Cardiac fibroblast (primary cell): Measurements from ENCODE around the gene PIP4K2A.
A peak's percentile ranks its signal among the peaks of the same experiment; 100 is the strongest.

Experiments
- DNase-seq, 2 donors: peaks; one replicate each; pipeline versions ENCODE4 v3.0.0 to v3.0.0-alpha.2; 2010; ENCODE audit warnings: low read depth in 2 of 2
- H3K4me3 ChIP-seq, 2 donors: replicated peaks in 1 of 2; 1 replicate in 1 of 2; 2 replicates in 1 of 2; pipeline ENCODE4 v1.5.1; 2011; ENCODE audit warnings: low read depth in 2 of 2, low read length in 2 of 2, mild to moderate bottlenecking in 2 of 2, moderate library complexity in 1 of 2
- TF ChIP-seq, protein P1 (sequence below): IDR thresholded peaks from one replicate; pipeline ENCODE4 v1.5.1; 2011; ENCODE audit warnings: low read depth, mild to moderate bottlenecking, low read length, inconsistent platforms

The PIP4K2A gene

DNA sequence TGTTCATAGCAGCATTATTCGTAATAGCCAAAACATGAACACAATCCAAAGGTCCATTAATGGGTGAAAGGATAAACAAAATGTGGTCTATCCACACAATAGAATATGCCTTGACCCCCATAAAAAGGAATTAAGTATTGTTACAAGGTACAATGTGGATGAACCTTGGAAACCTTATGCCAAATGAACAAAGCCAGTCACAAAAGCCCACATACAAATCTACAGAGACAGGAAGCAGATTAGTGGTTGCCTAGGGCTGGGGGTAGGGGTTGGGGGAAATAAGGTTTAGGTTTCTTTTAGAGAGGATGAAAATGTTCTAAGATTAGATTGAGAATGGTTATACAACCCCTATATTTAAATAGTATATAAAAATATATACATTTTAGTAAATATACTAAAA, 34.8 kb downstream of the PIP4K2A start:
- DNase-seq: no peak
- H3K4me3 ChIP-seq: no peak overlapping the region
- TF ChIP-seq, protein P1, sequence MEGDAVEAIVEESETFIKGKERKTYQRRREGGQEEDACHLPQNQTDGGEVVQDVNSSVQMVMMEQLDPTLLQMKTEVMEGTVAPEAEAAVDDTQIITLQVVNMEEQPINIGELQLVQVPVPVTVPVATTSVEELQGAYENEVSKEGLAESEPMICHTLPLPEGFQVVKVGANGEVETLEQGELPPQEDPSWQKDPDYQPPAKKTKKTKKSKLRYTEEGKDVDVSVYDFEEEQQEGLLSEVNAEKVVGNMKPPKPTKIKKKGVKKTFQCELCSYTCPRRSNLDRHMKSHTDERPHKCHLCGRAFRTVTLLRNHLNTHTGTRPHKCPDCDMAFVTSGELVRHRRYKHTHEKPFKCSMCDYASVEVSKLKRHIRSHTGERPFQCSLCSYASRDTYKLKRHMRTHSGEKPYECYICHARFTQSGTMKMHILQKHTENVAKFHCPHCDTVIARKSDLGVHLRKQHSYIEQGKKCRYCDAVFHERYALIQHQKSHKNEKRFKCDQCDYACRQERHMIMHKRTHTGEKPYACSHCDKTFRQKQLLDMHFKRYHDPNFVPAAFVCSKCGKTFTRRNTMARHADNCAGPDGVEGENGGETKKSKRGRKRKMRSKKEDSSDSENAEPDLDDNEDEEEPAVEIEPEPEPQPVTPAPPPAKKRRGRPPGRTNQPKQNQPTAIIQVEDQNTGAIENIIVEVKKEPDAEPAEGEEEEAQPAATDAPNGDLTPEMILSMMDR: no peak

DNA sequence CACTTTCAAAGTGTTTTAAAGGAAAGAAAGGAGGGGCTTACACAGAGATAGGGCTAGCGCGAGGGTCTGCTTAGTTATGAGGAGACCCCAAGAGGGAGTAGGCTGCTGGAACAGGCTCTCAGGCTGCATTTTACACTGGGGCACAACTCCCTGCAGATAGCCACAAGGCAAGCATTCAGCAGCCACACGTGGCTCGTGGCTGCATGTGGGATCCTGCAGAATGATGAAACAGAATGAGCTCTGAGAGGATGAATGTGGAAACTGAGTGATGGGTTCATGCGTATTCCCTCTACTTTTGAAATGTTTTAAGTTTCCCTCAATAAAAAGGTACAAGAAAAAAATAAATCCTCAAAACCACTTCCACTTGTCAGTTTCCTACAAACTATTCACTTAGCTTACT, 37.0 kb downstream of the PIP4K2A start:
- H3K4me3 ChIP-seq: no peak overlapping the region

DNA sequence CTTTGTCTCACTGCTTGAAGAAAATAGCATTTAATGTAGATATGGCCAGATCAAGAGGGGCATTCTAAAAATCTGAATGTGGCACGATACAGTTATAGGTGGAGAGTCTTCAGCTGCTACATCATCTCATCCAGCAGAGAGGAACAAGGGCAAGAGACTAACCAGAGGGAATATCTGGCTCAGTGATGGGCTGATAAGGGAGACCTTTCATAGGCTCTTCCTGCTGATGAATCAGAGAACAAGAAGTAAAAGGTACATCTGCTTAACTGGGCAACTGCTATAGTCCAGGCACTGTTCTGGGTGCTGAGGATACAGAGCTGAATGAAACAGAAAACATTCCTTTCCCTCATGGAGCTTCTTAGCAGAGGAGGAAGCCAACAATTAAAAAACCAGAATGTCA, 37.9 kb downstream of the PIP4K2A start:
- no peak overlapping the region for H3K4me3 ChIP-seq
- TF ChIP-seq, protein P1: no peak
- DNase-seq: no peak

More for the DNA sequence above, 37.0 kb downstream of the PIP4K2A start:
- no peak for DNase-seq
- TF ChIP-seq, protein P1: no peak

DNA sequence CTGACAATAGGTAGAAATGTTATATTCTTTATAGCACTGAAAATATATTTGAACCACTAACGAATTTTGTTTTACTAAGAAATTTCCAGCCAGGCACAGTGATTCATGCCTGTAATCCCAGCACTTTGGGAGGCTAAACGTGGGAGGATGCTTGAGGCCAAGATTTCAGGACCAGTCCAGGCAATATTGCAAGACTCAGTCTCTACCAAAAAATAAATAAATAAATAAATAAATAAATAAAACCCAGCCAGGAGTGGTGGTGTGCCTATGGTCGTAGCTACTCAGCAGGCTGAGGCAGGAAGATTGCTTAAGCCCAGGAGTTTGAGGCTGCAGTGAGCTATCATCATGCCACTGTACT, 39.8 kb downstream of the PIP4K2A start:
- TF ChIP-seq, protein P1: no peak
- peak in 1 of 2 donors; percentile 33 for DNase-seq
- no peak overlapping the region for H3K4me3 ChIP-seq

DNA sequence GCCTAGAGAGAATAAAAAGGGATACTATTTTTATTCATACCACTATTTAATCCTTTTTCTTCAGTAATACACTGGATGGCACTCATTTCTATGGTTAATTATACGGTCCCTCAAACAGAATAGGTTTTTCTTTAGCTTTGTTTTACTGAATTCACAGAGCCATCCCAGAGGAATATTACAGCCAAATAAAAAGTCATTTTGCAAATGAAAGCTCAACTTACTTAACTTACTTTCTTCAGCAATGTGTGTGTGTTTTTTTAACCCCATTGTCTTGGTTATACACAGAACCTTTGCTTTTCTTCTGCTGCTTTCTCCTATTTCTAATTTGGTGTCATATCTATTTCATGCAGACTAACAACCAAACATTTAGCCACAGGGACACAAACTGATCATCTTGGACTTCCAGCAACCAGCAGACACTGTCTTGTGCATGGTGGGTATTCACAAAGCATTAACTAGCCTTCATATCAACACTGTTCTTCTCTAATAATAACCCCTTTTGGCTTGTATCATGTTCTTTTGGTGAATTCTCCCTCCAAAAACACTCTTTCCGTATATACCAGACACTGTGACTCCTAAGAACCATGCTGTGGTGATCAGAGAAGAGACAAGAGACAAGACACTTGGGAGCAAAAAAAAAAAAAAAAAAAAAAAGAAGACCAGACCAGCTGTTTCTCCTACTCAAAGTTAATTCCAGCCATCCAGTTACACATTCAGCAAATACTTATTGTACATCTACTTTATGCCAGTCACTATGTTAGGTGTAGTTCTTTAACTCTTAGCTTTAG, 40.4 kb downstream of the PIP4K2A start:
- TF ChIP-seq, protein P1: no peak
- H3K4me3 ChIP-seq: no peak overlapping the region
- peak in 1 of 2 donors; percentile 7 for DNase-seq

DNA sequence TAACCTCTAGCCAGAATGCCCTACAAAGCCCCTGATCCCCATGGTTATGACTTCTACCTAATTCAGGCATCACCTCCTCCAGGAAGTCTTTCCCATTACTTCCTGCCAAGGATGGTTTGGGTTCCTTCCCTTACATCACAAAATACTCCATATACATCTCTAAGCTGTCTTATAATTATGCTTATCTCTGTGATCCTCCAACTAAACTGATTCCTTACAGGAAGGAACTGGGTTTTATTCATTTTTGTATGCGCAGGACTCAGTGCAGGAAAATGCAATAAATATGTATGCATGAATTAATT, 41.3 kb downstream of the PIP4K2A start:
- DNase-seq: no peak
- TF ChIP-seq, protein P1: no peak
- H3K4me3 ChIP-seq: no peak overlapping the region
